H1 (cell line): ENCODE results near the gene AGAP1. TPM values are rescaled to one million over a fixed set of nuclear protein-coding genes. Genes with fewer than 3 reads are reported as not detected.

Experiments
- CTCF ChIA-PET: fragments of 300-600 bp; sonication (Branson Sonifier 250); formaldehyde crosslinking; loops from one replicate; lab custom pipeline; 2021; ENCODE audit not compliant: partially characterized antibody; lab: Charles Lee
- POLR2A ChIA-PET: fragments of 300-600 bp; sonication (Branson Sonifier 250); formaldehyde crosslinking; loops from one replicate; lab custom pipeline; 2021; ENCODE audit warnings: inconsistent platforms; ENCODE audit not compliant: partially characterized antibody; lab: Charles Lee
- DNase-seq, 2 experiments: peaks; one replicate each; pipeline versions ENCODE4 v3.0.0 to v3.0.0-alpha.2; 2010 to 2022; ENCODE audit warnings: low spot score in 2 of 2, low read depth in 1 of 2, mixed read lengths in 1 of 2
- FAIRE-seq: peaks from 2 replicates; lab custom pipeline; 2011; peaks lifted over from hg19 to GRCh38; lab: Jason Lieb, UNC
- H2AFZ ChIP-seq: 2 replicates; pipeline ENCODE4 v1.8.1; 2012; ENCODE audit warnings: low read length, inconsistent platforms
- H2AK5ac ChIP-seq: 2 replicates; pipeline ENCODE4 v1.6.1; 2013; ENCODE audit warnings: low read depth, low read length
- H2BK120ac ChIP-seq: replicated peaks from 2 replicates; pipeline ENCODE3; 2013; ENCODE audit warnings: low read depth, low read length, inconsistent platforms
- H2BK12ac ChIP-seq: 2 replicates; pipeline ENCODE4 v1.6.1; 2013; ENCODE audit warnings: low read depth, low read length
- H2BK15ac ChIP-seq: 2 replicates; pipeline ENCODE4 v1.6.1; 2013; ENCODE audit warnings: low read length
- H2BK20ac ChIP-seq: 2 replicates; pipeline ENCODE4 v1.6.1; 2013; ENCODE audit warnings: low read length
- H2BK5ac ChIP-seq: 2 replicates; pipeline ENCODE4 v1.6.1; 2013; ENCODE audit warnings: low read depth, low read length
- H3K14ac ChIP-seq: 2 replicates; pipeline ENCODE4 v1.6.1; 2013; ENCODE audit warnings: inconsistent platforms; ENCODE audit not compliant: insufficient read length
- H3K18ac ChIP-seq: 2 replicates; pipeline ENCODE4 v1.6.1; 2013; ENCODE audit warnings: low read length; ENCODE audit errors: extremely low read depth
- H3K23ac ChIP-seq: 2 replicates; pipeline ENCODE4 v1.6.1; 2013; ENCODE audit warnings: inconsistent platforms; ENCODE audit not compliant: insufficient read length
- H3K23me2 ChIP-seq: 2 replicates; pipeline ENCODE4 v1.6.1; 2013; ENCODE audit warnings: low read depth, low read length
- H3K27ac ChIP-seq: 2 replicates; pipeline ENCODE4 v1.6.1; 2011; ENCODE audit warnings: low read depth, low read length, inconsistent platforms
- H3K27me3 ChIP-seq, 4 experiments: replicated peaks in 1 of 4; 1 replicate in 1 of 4; 2 replicates in 3 of 4; pipeline versions ENCODE4 v1.6.1 to v1.8.1; 2011 to 2013; ENCODE audit warnings: low read length in 3 of 4, mild to moderate bottlenecking in 3 of 4, inconsistent platforms in 2 of 4, mixed read lengths in 2 of 4, moderate library complexity in 1 of 4; ENCODE audit not compliant: control insufficient read depth in 3 of 4, insufficient read depth in 3 of 4; ENCODE audit errors: extremely low read depth in 1 of 4
- H3K36me3 ChIP-seq, 4 experiments: 2 replicates each; pipeline versions ENCODE4 v1.6.1 to v1.8.1; 2011 to 2013; ENCODE audit warnings: mild to moderate bottlenecking in 4 of 4, low read length in 3 of 4, moderate library complexity in 2 of 4, control low read depth in 1 of 4, inconsistent platforms in 1 of 4; ENCODE audit not compliant: insufficient read depth in 4 of 4, control insufficient read depth in 2 of 4
- H3K4ac ChIP-seq: replicated peaks from 2 replicates; pipeline ENCODE3; 2013; ENCODE audit warnings: low read length, low read depth, mixed read lengths, inconsistent platforms; ENCODE audit not compliant: insufficient read length
- H3K4me1 ChIP-seq, 4 experiments: replicated peaks in 1 of 4; 1 replicate in 1 of 4; 2 replicates in 3 of 4; pipeline versions ENCODE4 v1.6.1 to v1.8.1; 2011 to 2013; ENCODE audit warnings: low read length in 3 of 4, inconsistent platforms in 2 of 4, mixed read lengths in 1 of 4; ENCODE audit not compliant: insufficient read depth in 4 of 4, control insufficient read depth in 3 of 4
- H3K4me2 ChIP-seq, 2 experiments: 2 replicates each; pipeline versions ENCODE4 v1.6.1 to v1.8.1; 2011 to 2013; ENCODE audit warnings: low read depth in 2 of 2, low read length in 2 of 2, control low read depth in 1 of 2, inconsistent platforms in 1 of 2, mild to moderate bottlenecking in 1 of 2; ENCODE audit not compliant: insufficient read depth in 1 of 2
- H3K4me3 ChIP-seq, 4 experiments: fragments of 200-600, 300-600 bp in 1 of 4; sonication (generic), shearing (Covaris generic), sonication (Bioruptor Twin) in 1 of 4; 2 replicates each; pipeline versions ENCODE4 v1.5.1 to v1.8.1; 2011 to 2016; ENCODE audit warnings: low read length in 4 of 4, low read depth in 3 of 4, control low read depth in 2 of 4, inconsistent platforms in 2 of 4, mild to moderate bottlenecking in 2 of 4, mixed read lengths in 1 of 4, moderate library complexity in 1 of 4; ENCODE audit not compliant: insufficient read depth in 2 of 4; ENCODE audit errors: extremely low read depth in 1 of 4
- H3K56ac ChIP-seq: replicated peaks from 2 replicates; pipeline ENCODE3; 2013; ENCODE audit warnings: low read depth, mild to moderate bottlenecking, mixed read lengths, low read length, inconsistent platforms; ENCODE audit not compliant: insufficient read length
- H3K79me1 ChIP-seq: 2 replicates; pipeline ENCODE4 v1.6.1; 2013; ENCODE audit warnings: low read depth, low read length, control low read depth
- H3K79me2 ChIP-seq, 2 experiments: 2 replicates each; pipeline versions ENCODE4 v1.6.1 to v1.8.1; 2012 to 2013; ENCODE audit warnings: low read length in 2 of 2, mild to moderate bottlenecking in 2 of 2, inconsistent platforms in 1 of 2; ENCODE audit not compliant: insufficient read depth in 2 of 2, control insufficient read depth in 1 of 2
- H3K9ac ChIP-seq, 4 experiments: replicated peaks in 1 of 4; 1 replicate in 1 of 4; 2 replicates in 3 of 4; pipeline versions ENCODE4 v1.6.1 to v1.8.1; 2011 to 2013; ENCODE audit warnings: low read depth in 3 of 4, low read length in 3 of 4, control low read depth in 2 of 4, mild to moderate bottlenecking in 2 of 4, moderate library complexity in 2 of 4, inconsistent platforms in 1 of 4; ENCODE audit errors: extremely low read depth in 1 of 4
- H3K9me3 ChIP-seq, 2 experiments: 2 replicates each; pipeline versions ENCODE4 v1.6.1 to v1.8.1; 2012 to 2013; ENCODE audit warnings: mild to moderate bottlenecking in 2 of 2, moderate library complexity in 2 of 2, control low read depth in 1 of 2, inconsistent platforms in 1 of 2, low read depth in 1 of 2, low read length in 1 of 2, mixed read lengths in 1 of 2; ENCODE audit not compliant: insufficient read depth in 2 of 2
- H4K20me1 ChIP-seq, 2 experiments: replicated peaks in 1 of 2; 2 replicates each; pipeline versions ENCODE3 to v1.8.1; 2011 to 2013; ENCODE audit warnings: inconsistent platforms in 2 of 2, low read length in 2 of 2, mild to moderate bottlenecking in 1 of 2; ENCODE audit not compliant: insufficient read depth in 2 of 2, control insufficient read depth in 1 of 2
- H4K5ac ChIP-seq: 2 replicates; pipeline ENCODE4 v1.6.1; 2013; ENCODE audit warnings: low read length, low read depth, mixed read lengths, inconsistent platforms; ENCODE audit not compliant: insufficient read length
- H4K8ac ChIP-seq: 2 replicates; pipeline ENCODE4 v1.8.0; 2013; ENCODE audit warnings: mild to moderate bottlenecking, moderate library complexity, low read length, inconsistent platforms; ENCODE audit not compliant: insufficient read depth; ENCODE audit errors: extremely low read depth
- H4K91ac ChIP-seq: replicated peaks from 2 replicates; pipeline ENCODE3; 2013; ENCODE audit warnings: low read length, mixed read lengths, inconsistent platforms; ENCODE audit not compliant: insufficient read length
- ASH2L ChIP-seq: fragments of 200-600, 300-600 bp; sonication (generic); IDR thresholded peaks from one replicate; pipeline ENCODE4 v1.7.1; 2017; ENCODE audit warnings: low read length
- CHD1 ChIP-seq: IDR thresholded peaks from 2 replicates; pipeline ENCODE4 v1.6.1; 2012; ENCODE audit warnings: low read depth, low read length, improper control_type of control experiment
- CREB1 ChIP-seq: IDR thresholded peaks from 2 replicates; pipeline ENCODE4 v1.6.1; 2012; ENCODE audit warnings: inconsistent platforms
- JUN ChIP-seq: IDR thresholded peaks from 2 replicates; pipeline ENCODE4 v1.6.1; 2011; ENCODE audit warnings: low read depth, mild to moderate bottlenecking, improper control_type of control experiment, low read length
- KDM1A ChIP-seq: fragments of 200-600, 300-600 bp; sonication (generic); IDR thresholded peaks from 2 replicates; pipeline ENCODE4 v1.7.1; 2016; ENCODE audit warnings: mild to moderate bottlenecking, low read length, borderline replicate concordance
- SAP30 ChIP-seq: fragments of 300-600 bp; sonication (generic); IDR thresholded peaks from 2 replicates; pipeline ENCODE4 v1.7.1; 2012; ENCODE audit warnings: low read length, moderate library complexity, mild to moderate bottlenecking, inconsistent platforms; ENCODE audit not compliant: insufficient read depth, insufficient replicate concordance
- SIN3A ChIP-seq, 2 experiments: IDR thresholded peaks in 1 of 2; conservative IDR thresholded peaks in 1 of 2; 2 replicates each; pipeline ENCODE4 v1.6.1; 2011 to 2012; ENCODE audit warnings: low read length in 2 of 2, improper control_type of control experiment in 1 of 2, low read depth in 1 of 2, mild to moderate bottlenecking in 1 of 2
- SIRT6 ChIP-seq: IDR thresholded peaks from one replicate; pipeline ENCODE4 v1.7.1; 2012; ENCODE audit warnings: low read length, inconsistent platforms
- WGBS, 2 experiments: shearing (Covaris generic) in 1 of 2; methylation state at CpG; one replicate each; pipeline versions ENCODE4 v1.1.6 to v1.1.7; 2013 to 2015; ENCODE audit warnings: low lambda C conversion rate in 2 of 2, mixed read lengths in 2 of 2, inconsistent platforms in 1 of 2, low coverage in 1 of 2, missing lambda C conversion rate in 1 of 2; ENCODE audit not compliant: insufficient replicate concordance in 2 of 2, insufficient coverage in 1 of 2, insufficient read length in 1 of 2; ENCODE audit errors: extremely low coverage in 1 of 2, missing lambda C conversion rate in 1 of 2; 5-methylcytosine and 5-hydroxymethylcytosine counted together
- polyA plus RNA-seq, 7 experiments: library from polyadenylated mRNA; depleted of rRNA in 3 of 7; stranded (reverse) in 5 of 7; unstranded in 2 of 7; fragments of >200 nt in 5 of 7; fragments of 200-250 nt in 2 of 7; gene quantifications; 1 replicate in 5 of 7; 2 replicates in 1 of 7; 4 replicates in 1 of 7; pipeline versions ENCODE4 v1.2.1 to v1.2.3, GENCODE V29; 2011 to 2013; ENCODE audit warnings: missing spikeins in 2 of 7, mixed read lengths in 2 of 7
- total RNA-seq: library from RNA; stranded (reverse); fragmentation: NEBNext Ultra II Directional; extraction: Animal tissue kit (Norgen Biotek cat#: 25700); gene quantifications from 2 replicates; pipeline ENCODE4 v1.2.1, GENCODE V29; 2021

The AGAP1 gene
- total and polyA plus RNA-seq, 2 of the 8 experiments (the other 6 are each of a cell fraction or from before 2014, with no cell fraction given) = 18.1 to 39.4 TPM

- Histone ChIP-seq H2BK120ac (no peak overlapping the region), H3K79me2 (peaks cover 4 to 76% of the 10 kb centered on the region in 2 experiments), H3K9ac (no peak overlapping the region), H3K79me1 (peaks cover 20% of the 10 kb centered on the region), H3K23me2 (no peaks in the 10 kb centered on the region), H4K91ac (no peak overlapping the region), H2AFZ (no peak overlapping the region), H3K56ac (no peak overlapping the region), H4K5ac (no peak overlapping the region), H2BK5ac (no peak overlapping the region), H3K36me3 (peaks cover 0 to 4% (median 0%) of the 10 kb centered on the region in 4 experiments; a peak in 2 of 8 replicates), H2BK20ac (no peak overlapping the region), H3K9me3 (peaks cover 9 to 11% of the 10 kb centered on the region in 2 experiments; a peak in 3 of 4 replicates), H3K18ac (no peak overlapping the region)
- DNase-seq = no peak
- ChIA-PET POLR2A (no interaction called here), CTCF (interaction anchor here (1.2 to 1.7 kb wide), 3 partner anchors 16 to 29 kb away, joined by 3 to 5 read pairs (median 4); no protein-coding TSS in a partner anchor)
- TF ChIP-seq JUN (no peak), CHD1 (no peak), CREB1 (no peak), SAP30 (no peak), SIRT6 (no peak), SIN3A (conservative IDR thresholded peaks at IDR 0.05 in 1 of 2, IDR thresholded peaks at IDR 0.05 in 1 of 2; ENCODE audit: low read depth in 1 of 2, low read length in 2 of 2) (no peak), ASH2L (no peak), KDM1A (no peak)
- TF ChIP-seq, all 59 proteins: peak for 0
- Histone ChIP-seq H3K14ac (no peak overlapping the region), H3K23ac (no peak overlapping the region), H2BK12ac (no peak overlapping the region), H3K4ac (no peak overlapping the region), H3K4me1 (peaks cover 0 to 10% (median 2%) of the 10 kb centered on the region in 4 experiments; a peak in 4 of 7 replicates), H2BK15ac (no peak overlapping the region), H2AK5ac (no peak overlapping the region), H4K8ac (no peak overlapping the region), H3K4me2 (no peak overlapping the region), H4K20me1 (peaks cover 4 to 5% of the 10 kb centered on the region in 2 experiments), H3K4me3 (no peak overlapping the region), H3K27ac (no peak overlapping the region), H3K27me3 (no peaks in the 10 kb centered on the region)
- FAIRE-seq = no peak
- WGBS, 2 experiments = 96% methylated on average over 11 of the region's 11 CpGs; no CpG with 5 or more reads in 1 of the 2 experiments
Measured at GRCh38 chr2:235566415-235566814, 72.6 kb downstream of the AGAP1 start.
